ENCODE measurements around the gene NPTX1.

NPTX1 gene

GRCh38 chr17:80426671-80427326, 49.6 kb downstream of the NPTX1 start:
- Histone ChIP-seq H3K27ac (replicated peaks) (no peak overlapping the region), H3K27me3 (ENCODE audit: insufficient read depth, poor library complexity, severe bottlenecking) (peaks cover 6% of the 10 kb centered on the region), H3K4me3 (replicated peaks; ENCODE audit: insufficient read depth, low read length) (no peak overlapping the region)
- DNase-seq (ENCODE audit: low read depth in 1 of 2, low spot score in 1 of 2) = peak; percentile 46 to 70
- no peak for TF ChIP-seq GABPA (IDR thresholded peaks at IDR 0.05; ENCODE audit: low read depth)
- TF ChIP-seq CTCF (IDR thresholded peaks at IDR 0.05; ENCODE audit: insufficient read depth, low read length) = peak; percentile 64

GRCh38 chr17:80425835-80426426, 50.5 kb downstream of the NPTX1 start:
- DNase-seq (ENCODE audit: low read depth in 1 of 2, low spot score in 1 of 2) = no peak
- Histone ChIP-seq H3K27me3 (ENCODE audit: insufficient read depth, poor library complexity, severe bottlenecking) (peaks cover 6% of the 10 kb centered on the region), H3K27ac (replicated peaks) (no peak overlapping the region), H3K4me3 (replicated peaks; ENCODE audit: insufficient read depth, low read length) (no peak overlapping the region)
- TF ChIP-seq SPI1 (IDR thresholded peaks at IDR 0.05; ENCODE audit: borderline replicate concordance, low read depth) = no peak
- no peak for TF ChIP-seq CTCF (IDR thresholded peaks at IDR 0.05; ENCODE audit: insufficient read depth, low read length)
- TF ChIP-seq POLR2AphosphoS5 (IDR thresholded peaks at IDR 0.05; ENCODE audit: low read depth) = no peak
- no peak for TF ChIP-seq GABPA (IDR thresholded peaks at IDR 0.05; ENCODE audit: low read depth)

GRCh38 chr17:80424878-80425765, 51.3 kb downstream of the NPTX1 start:
- TF ChIP-seq POLR2AphosphoS5 (IDR thresholded peaks at IDR 0.05; ENCODE audit: low read depth) (no peak), CTCF (IDR thresholded peaks at IDR 0.05; ENCODE audit: insufficient read depth, low read length) (no peak)
- Histone ChIP-seq H3K27ac (replicated peaks) (no peak overlapping the region), H3K27me3 (ENCODE audit: insufficient read depth, poor library complexity, severe bottlenecking) (peaks cover 6% of the 10 kb centered on the region), H3K4me3 (replicated peaks; ENCODE audit: insufficient read depth, low read length) (no peak overlapping the region)
- DNase-seq (ENCODE audit: low read depth in 1 of 2, low spot score in 1 of 2) = no peak

GRCh38 chr17:80424261-80424660, 52.1 kb downstream of the NPTX1 start:
- H3K4me3 ChIP-seq (replicated peaks; ENCODE audit: insufficient read depth, low read length) = no peak overlapping the region
- DNase-seq (ENCODE audit: low read depth in 1 of 2, low spot score in 1 of 2) = no peak
- no peak overlapping the region for H3K27ac ChIP-seq (replicated peaks)
- peaks cover 6% of the 10 kb centered on the region for H3K27me3 ChIP-seq (ENCODE audit: insufficient read depth, poor library complexity, severe bottlenecking)
- TF ChIP-seq REST (IDR thresholded peaks at IDR 0.05; ENCODE audit: insufficient replicate concordance, low read depth) = no peak
